CD14-positive monocyte (primary cell): Measurements from ENCODE around the gene MAP2K6. TPM values are rescaled to one million over a fixed set of nuclear protein-coding genes. Genes with fewer than 3 reads are reported as not detected.

Experiments
- DNase-seq, 3 donors: peaks; one replicate each; pipeline ENCODE4 v3.0.0-alpha.2; 2011 to 2022
- H2AFZ ChIP-seq: 2 replicates; pipeline ENCODE4 v1.6.0; 2012; ENCODE audit warnings: mild to moderate bottlenecking, low read depth, low read length, inconsistent platforms; ENCODE audit not compliant: insufficient read depth, poor library complexity, severe bottlenecking
- H3K27ac ChIP-seq, 2 donors: 1 replicate in 1 of 2; 2 replicates in 1 of 2; pipeline ENCODE4 v1.5.1; 2012 to 2013; ENCODE audit warnings: low read length in 2 of 2, control low read depth in 1 of 2, inconsistent platforms in 1 of 2, low read depth in 1 of 2, mild to moderate bottlenecking in 1 of 2
- H3K27me3 ChIP-seq, 2 donors: one replicate each; pipeline versions ENCODE4 v1.6.0 to v1.6.1; 2011 to 2013; ENCODE audit warnings: low read length in 2 of 2; ENCODE audit not compliant: control insufficient read depth in 2 of 2, insufficient read depth in 2 of 2
- H3K36me3 ChIP-seq, 2 donors: replicated peaks in 1 of 2; 1 replicate in 1 of 2; 2 replicates in 1 of 2; pipeline versions ENCODE4 v1.5.1 to v1.6.1; 2012 to 2013; ENCODE audit warnings: low read length in 2 of 2, control low read depth in 1 of 2, inconsistent platforms in 1 of 2, mild to moderate bottlenecking in 1 of 2; ENCODE audit not compliant: insufficient read depth in 2 of 2, control insufficient read depth in 1 of 2
- H3K4me1 ChIP-seq, 2 donors: 1 replicate in 1 of 2; 2 replicates in 1 of 2; pipeline versions ENCODE4 v1.5.1 to v1.6.1; 2012 to 2013; ENCODE audit warnings: low read length in 2 of 2, control low read depth in 1 of 2, inconsistent platforms in 1 of 2, mild to moderate bottlenecking in 1 of 2, moderate library complexity in 1 of 2; ENCODE audit not compliant: insufficient read depth in 2 of 2, control insufficient read depth in 1 of 2
- H3K4me2 ChIP-seq: replicated peaks from 2 replicates; pipeline ENCODE3; 2012; ENCODE audit warnings: low read length, moderate library complexity, mild to moderate bottlenecking; ENCODE audit not compliant: poor library complexity, severe bottlenecking; ENCODE audit errors: extremely low read depth
- H3K4me3 ChIP-seq, 3 experiments: fragments of 200-600 bp in 1 of 3; sonication (generic) in 1 of 3; replicated peaks in 1 of 3; 1 replicate in 2 of 3; 2 replicates in 1 of 3; pipeline ENCODE4 v1.5.1; 2011 to 2013; ENCODE audit warnings: low read length in 3 of 3, mild to moderate bottlenecking in 3 of 3, control low read depth in 2 of 3, low read depth in 2 of 3, inconsistent platforms in 1 of 3, moderate library complexity in 1 of 3
- H3K79me2 ChIP-seq: 2 replicates; pipeline ENCODE4 v1.6.0; 2012; ENCODE audit warnings: mild to moderate bottlenecking, control low read depth, inconsistent platforms, low read length, moderate library complexity; ENCODE audit not compliant: insufficient read depth
- H3K9ac ChIP-seq: 2 replicates; pipeline ENCODE4 v1.6.0; 2017; ENCODE audit warnings: low read length, mild to moderate bottlenecking; ENCODE audit not compliant: insufficient read depth, poor library complexity, severe bottlenecking
- H3K9me3 ChIP-seq, 2 donors: replicated peaks in 1 of 2; 1 replicate in 1 of 2; 2 replicates in 1 of 2; pipeline versions ENCODE4 v1.5.1 to v1.6.1; 2012 to 2013; ENCODE audit warnings: low read length in 2 of 2, control low read depth in 1 of 2; ENCODE audit not compliant: control insufficient read depth in 1 of 2, insufficient read depth in 1 of 2
- H4K20me1 ChIP-seq: 2 replicates; pipeline ENCODE4 v1.6.0; 2012; ENCODE audit warnings: mild to moderate bottlenecking, low read length, control low read depth, moderate library complexity; ENCODE audit not compliant: insufficient read depth
- H3K27ac Mint-ChIP-seq, 7 donors: one replicate each; pipeline ENCODE4 v1.8.0; 2020; ENCODE audit warnings: mild to moderate bottlenecking in 7 of 7, mixed read lengths in 7 of 7, moderate library complexity in 6 of 7, inconsistent platforms in 2 of 7
- H3K27me3 Mint-ChIP-seq, 3 donors: one replicate each; pipeline ENCODE4 v1.8.0; 2021 to 2022; ENCODE audit warnings: low read depth in 3 of 3, mild to moderate bottlenecking in 3 of 3, mixed read lengths in 3 of 3, moderate library complexity in 3 of 3, inconsistent platforms in 1 of 3
- H3K36me3 Mint-ChIP-seq, 2 donors: one replicate each; pipeline ENCODE4 v1.8.0; 2020; ENCODE audit warnings: mixed read lengths in 2 of 2, inconsistent platforms in 1 of 2, mild to moderate bottlenecking in 1 of 2
- H3K4me1 Mint-ChIP-seq: one replicate; pipeline ENCODE4 v1.8.0; 2020; ENCODE audit warnings: mild to moderate bottlenecking, mixed read lengths
- H3K4me3 Mint-ChIP-seq, 2 donors: one replicate each; pipeline ENCODE4 v1.8.0; 2020; ENCODE audit warnings: mild to moderate bottlenecking in 2 of 2, mixed read lengths in 2 of 2, moderate library complexity in 1 of 2
- H3K9me3 Mint-ChIP-seq, 7 donors: one replicate each; pipeline ENCODE4 v1.8.0; 2020 to 2022; ENCODE audit warnings: mixed read lengths in 7 of 7, mild to moderate bottlenecking in 6 of 7, moderate library complexity in 6 of 7, inconsistent platforms in 2 of 7
- CTCF ChIP-seq: fragments of 200-600 bp; IDR thresholded peaks from one replicate; pipeline ENCODE4 v1.8.0; 2022; ENCODE audit warnings: antibody characterized with exemption, mild to moderate bottlenecking
- WGBS: methylation state at CpG from one replicate; pipeline ENCODE4 v1.1.5; 2013; ENCODE audit warnings: missing lambda C conversion rate; ENCODE audit not compliant: insufficient coverage; 5-methylcytosine and 5-hydroxymethylcytosine counted together
- intact Hi-C, 2 donors: fragments of 100-400 bp; cut with micrococcal nuclease; formaldehyde crosslinking; loops; one replicate each; pipeline versions ENCODE4 v1.15.0 to v1.15.1; 2023
- polyA plus RNA-seq, 3 donors: library from polyadenylated mRNA; depleted of rRNA in 1 of 3; unstranded in 2 of 3; stranded (reverse) in 1 of 3; fragments of 300-500 nt in 2 of 3; fragments of >200 nt in 1 of 3; fragmentation: Illumina TruSeq in 2 of 3; gene quantifications; 1 replicate in 2 of 3; 2 replicates in 1 of 3; pipeline ENCODE4 v1.2.3, GENCODE V29; 2012 to 2021

The MAP2K6 gene
- polyA plus RNA-seq, 3 donors, result 13.5 to 28.9 (median 18.5) TPM

- no peak overlapping the region for H2AFZ ChIP-seq
- no peak overlapping the region for H3K4me2 ChIP-seq
- Mint-ChIP-seq H3K4me1 (no peaks in the 10 kb centered on the region), H3K36me3 (no peaks in the 10 kb centered on the region), H3K4me3 (no peak overlapping the region), H3K9me3 (peaks cover 0 to 2% (median 0%) of the 10 kb centered on the region in 7 donors), H3K27ac (no peak overlapping the region), H3K27me3 (peaks cover 2 to 7% (median 4%) of the 10 kb centered on the region in 3 donors)
- no peak overlapping the region for H3K9ac ChIP-seq
- H4K20me1 ChIP-seq, result no peaks in the 10 kb centered on the region
- no peak for TF ChIP-seq CTCF
- no peak for DNase-seq
- no peak overlapping the region for H3K4me3 ChIP-seq
- intact Hi-C loops, result no loop called here
- no peak overlapping the region for H3K27ac ChIP-seq
- no peaks in the 10 kb centered on the region for H3K79me2 ChIP-seq
- no peaks in the 10 kb centered on the region for H3K27me3 ChIP-seq
- no peaks in the 10 kb centered on the region for H3K36me3 ChIP-seq
- no peaks in the 10 kb centered on the region for H3K4me1 ChIP-seq
- no CpG with 5 or more reads among the region's 1 CpG for WGBS
- H3K9me3 ChIP-seq, result no peaks in the 10 kb centered on the region
Observed at GRCh38 chr17:69590671-69591070, 176.2 kb downstream of the MAP2K6 start.

- no peak for DNase-seq
- Mint-ChIP-seq H3K9me3 (peaks cover 0 to 4% (median 0%) of the 10 kb centered on the region in 7 donors), H3K4me1 (no peaks in the 10 kb centered on the region), H3K27ac (no peak overlapping the region), H3K36me3 (no peaks in the 10 kb centered on the region), H3K4me3 (no peak overlapping the region), H3K27me3 (peaks cover 2 to 5% (median 4%) of the 10 kb centered on the region in 3 donors)
- H3K4me1 ChIP-seq, result no peaks in the 10 kb centered on the region
- no peak overlapping the region for H3K9ac ChIP-seq
- TF ChIP-seq CTCF, result no peak
- H3K36me3 ChIP-seq, result no peaks in the 10 kb centered on the region
- no peaks in the 10 kb centered on the region for H3K79me2 ChIP-seq
- no peaks in the 10 kb centered on the region for H4K20me1 ChIP-seq
- intact Hi-C loops, result no loop called here
- H3K4me2 ChIP-seq, result no peak overlapping the region
- no peaks in the 10 kb centered on the region for H3K9me3 ChIP-seq
- H3K4me3 ChIP-seq, result no peak overlapping the region
- no CpG with 5 or more reads among the region's 3 CpGs for whole genome bisulfite sequencing
- no peaks in the 10 kb centered on the region for H3K27me3 ChIP-seq
- H3K27ac ChIP-seq, result no peak overlapping the region
- no peak overlapping the region for H2AFZ ChIP-seq
Observed at GRCh38 chr17:69592692-69593350, 178.3 kb downstream of the MAP2K6 start.
